Glutamatergic neuron (in vitro differentiated cells): ENCODE data around the gene CCNL2. TPM values are rescaled to one million over a fixed set of nuclear protein-coding genes. Genes with fewer than 3 reads are reported as not detected.

Source experiments
- DNase-seq: peaks from one replicate; pipeline ENCODE4 v3.0.0; 2022
- H3K27ac Mint-ChIP-seq: one replicate; pipeline ENCODE4 v1.8.0; 2020; ENCODE audit warnings: mild to moderate bottlenecking, mixed read lengths, inconsistent platforms; ENCODE audit not compliant: unreplicated experiment
- H3K27me3 Mint-ChIP-seq: one replicate; pipeline ENCODE4 v1.8.0; 2020; ENCODE audit warnings: mild to moderate bottlenecking, moderate library complexity, mixed read lengths, inconsistent platforms; ENCODE audit not compliant: unreplicated experiment
- H3K36me3 Mint-ChIP-seq: one replicate; pipeline ENCODE4 v1.8.0; 2020; ENCODE audit warnings: mild to moderate bottlenecking, mixed read lengths, inconsistent platforms; ENCODE audit not compliant: unreplicated experiment
- H3K4me1 Mint-ChIP-seq: one replicate; pipeline ENCODE4 v1.8.0; 2020; ENCODE audit warnings: mild to moderate bottlenecking, low read depth, mixed read lengths, inconsistent platforms; ENCODE audit not compliant: unreplicated experiment
- H3K4me3 Mint-ChIP-seq: one replicate; pipeline ENCODE4 v1.8.0; 2020; ENCODE audit warnings: mild to moderate bottlenecking, mixed read lengths, inconsistent platforms; ENCODE audit not compliant: unreplicated experiment
- H3K9me3 Mint-ChIP-seq: one replicate; pipeline ENCODE4 v1.8.0; 2020; ENCODE audit warnings: mild to moderate bottlenecking, moderate library complexity, mixed read lengths, inconsistent platforms; ENCODE audit not compliant: unreplicated experiment
- CTCF ChIP-seq: fragments of 200-600 bp; sonication (generic); IDR thresholded peaks from one replicate; pipeline ENCODE4 v1.5.0; 2021; ENCODE audit not compliant: partially characterized antibody, unreplicated experiment
- total RNA-seq: library from RNA; stranded (reverse); fragmentation: NEBNext Ultra II Directional; extraction: Animal tissue kit (Norgen Biotek cat#: 25700); gene quantifications from one replicate; pipeline ENCODE4 v1.2.1, GENCODE V29; 2021; ENCODE audit not compliant: unreplicated experiment

Gene CCNL2
- total RNA-seq, 1 donor from 2014 or later: 394 TPM

DNA sequence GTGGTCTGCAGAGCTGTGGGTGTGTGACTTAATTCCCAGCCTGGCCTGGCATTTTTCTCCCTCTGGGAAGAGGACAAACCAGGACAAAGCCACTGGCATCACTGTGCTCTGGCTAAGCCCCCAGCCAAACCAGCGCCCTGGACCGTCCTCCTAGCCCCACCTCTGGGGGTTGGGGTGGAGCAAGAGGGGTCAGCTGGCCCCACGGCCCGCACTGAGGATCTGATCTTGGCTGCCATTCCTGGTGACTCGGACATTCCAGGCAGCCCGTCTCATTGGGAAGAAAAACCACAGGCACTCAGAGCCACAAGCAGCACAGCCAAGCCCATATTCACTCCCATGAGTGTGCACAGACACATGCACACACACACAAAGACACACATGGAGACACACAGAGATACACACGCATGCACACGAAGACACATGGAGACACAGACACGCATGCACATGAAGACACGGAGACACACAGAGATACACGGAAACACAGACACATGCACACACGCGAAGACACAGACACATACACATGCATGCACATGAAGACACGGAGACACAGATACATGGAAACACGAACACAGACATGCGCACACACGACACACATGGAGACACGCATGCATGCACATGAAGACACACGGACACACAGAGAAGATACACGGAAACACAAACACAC, 38.5 kb downstream of the CCNL2 start:
- TF ChIP-seq CTCF: no peak
- Mint-ChIP-seq H3K4me1 (peaks cover 11% of the 10 kb centered on the region), H3K9me3 (peaks cover 2% of the 10 kb centered on the region), H3K27me3 (peaks cover 8% of the 10 kb centered on the region), H3K4me3 (peak overlapping the region; percentile 4), H3K36me3 (no peaks in the 10 kb centered on the region), H3K27ac (no peak overlapping the region)
- DNase-seq: peak; percentile 22

DNA sequence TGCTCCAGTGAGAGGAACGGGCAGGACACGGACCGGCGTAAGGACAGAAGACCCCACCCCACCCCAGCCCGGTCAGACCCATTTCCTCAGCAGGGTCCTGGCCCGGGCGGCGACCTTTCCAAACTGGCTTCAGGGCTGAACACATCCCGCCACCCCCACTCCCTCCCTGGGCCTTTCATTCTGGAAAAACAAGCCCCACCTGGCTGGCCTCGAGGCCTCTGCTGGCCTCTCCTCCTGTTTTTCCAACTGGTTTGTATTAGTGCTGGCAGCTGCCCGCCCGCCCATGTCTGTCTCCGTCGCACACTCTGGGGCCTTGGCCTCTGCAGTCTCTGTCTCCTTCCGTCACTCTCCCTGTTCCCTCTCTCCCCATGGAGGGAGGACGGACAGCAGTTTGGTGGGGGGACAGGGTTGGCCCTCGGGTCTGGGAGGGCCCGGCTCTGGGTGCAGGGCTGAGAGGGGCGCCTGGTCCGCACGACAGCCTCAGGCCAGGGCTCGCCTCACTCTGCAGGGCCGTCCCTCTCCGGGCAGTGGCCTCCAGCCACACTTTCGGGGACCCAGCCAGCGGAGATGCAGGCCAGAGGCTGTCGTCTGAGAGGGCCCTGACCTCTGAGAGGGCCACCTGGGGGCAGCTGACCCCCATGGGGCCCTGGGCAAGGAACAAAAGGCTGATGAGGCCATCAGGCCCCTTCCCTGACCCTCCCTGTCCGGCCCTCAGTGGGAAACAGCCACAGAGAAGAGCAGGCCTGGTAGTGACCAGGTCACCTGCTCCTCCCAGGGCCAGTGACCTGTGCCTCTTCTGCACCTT, 39.3 kb downstream of the CCNL2 start:
- no peak overlapping the region for H3K4me3 Mint-ChIP-seq
- peaks cover 11% of the 10 kb centered on the region for H3K4me1 Mint-ChIP-seq
- H3K36me3 Mint-ChIP-seq: no peaks in the 10 kb centered on the region
- H3K9me3 Mint-ChIP-seq: peaks cover 2% of the 10 kb centered on the region
- DNase-seq: peak; percentile 29
- peaks cover 8% of the 10 kb centered on the region for H3K27me3 Mint-ChIP-seq
- no peak overlapping the region for H3K27ac Mint-ChIP-seq
- TF ChIP-seq CTCF: no peak

DNA sequence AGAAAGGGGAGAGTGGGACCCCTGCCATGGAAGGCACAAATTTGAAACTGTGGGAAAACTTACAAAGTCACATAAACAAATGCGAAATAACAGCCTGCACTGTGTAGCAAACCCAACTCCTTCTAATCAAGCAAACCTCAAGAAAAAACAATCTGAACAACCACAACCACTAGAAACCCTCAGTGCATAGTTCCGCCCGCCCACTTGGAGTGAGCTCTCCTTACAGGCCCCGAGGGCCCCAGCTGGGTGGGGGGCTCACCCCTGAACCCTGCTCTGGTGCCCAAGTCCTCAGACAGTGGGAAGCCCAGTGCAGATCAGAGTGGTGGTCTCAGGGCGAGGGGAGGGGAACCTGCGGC, 39.8 kb downstream of the CCNL2 start:
- H3K4me3 Mint-ChIP-seq: peak overlapping the region; percentile 25
- H3K4me1 Mint-ChIP-seq: peaks cover 11% of the 10 kb centered on the region
- DNase-seq: no peak
- TF ChIP-seq CTCF: no peak
- H3K27me3 Mint-ChIP-seq: peaks cover 8% of the 10 kb centered on the region
- no peaks in the 10 kb centered on the region for H3K36me3 Mint-ChIP-seq
- H3K9me3 Mint-ChIP-seq: peaks cover 2% of the 10 kb centered on the region
- no peak overlapping the region for H3K27ac Mint-ChIP-seq

DNA sequence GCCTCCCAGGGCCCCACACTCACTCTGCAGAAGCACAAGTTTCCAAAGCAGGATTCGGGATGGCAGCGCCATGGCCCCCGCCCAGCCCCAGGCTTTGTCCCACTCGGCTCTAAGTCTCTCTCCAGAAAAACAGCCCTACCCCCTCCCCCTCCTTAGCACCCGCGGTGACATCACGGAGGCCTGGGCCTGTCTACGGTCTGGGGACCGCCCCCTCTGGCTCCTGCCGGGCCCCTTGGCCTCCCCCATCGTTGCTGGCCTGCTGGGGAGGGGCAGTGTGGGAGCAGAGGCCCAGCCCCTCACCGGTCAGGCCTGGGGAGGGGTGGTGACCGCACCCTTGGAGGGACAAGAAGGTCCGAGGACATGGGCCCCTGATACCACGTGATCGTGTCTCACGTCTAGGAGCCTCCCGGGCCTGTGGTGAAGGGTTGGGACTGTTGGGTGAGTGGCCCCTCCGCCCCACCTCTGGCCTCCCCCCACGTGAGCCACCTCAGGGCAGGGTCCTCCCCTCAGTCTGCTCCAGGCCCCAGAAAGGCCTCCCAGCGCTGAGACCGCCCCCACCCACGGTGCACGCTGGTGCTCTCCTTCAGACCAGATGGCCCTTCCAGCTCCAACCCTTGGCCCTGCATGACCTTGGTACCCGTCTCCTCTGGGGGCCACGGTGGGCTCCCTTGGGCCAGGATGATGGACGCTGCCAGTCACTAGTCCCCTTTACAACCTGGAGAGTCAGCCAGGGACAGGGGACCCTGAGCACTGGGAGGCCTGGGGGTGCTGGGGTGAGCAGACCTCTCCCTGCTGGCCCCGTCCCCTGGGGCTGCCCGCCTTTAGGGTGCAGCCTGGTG, 40.5 kb downstream of the CCNL2 start, which contains the start of gene MXRA8:
TSS of gene MXRA8 (minus strand) at position 123 of the 839 bp plus-strand sequence. CDS start at position 72, 51 bp downstream.
- no peak for TF ChIP-seq CTCF
- Mint-ChIP-seq H3K4me1 (peaks cover 11% of the 10 kb centered on the region), H3K27ac (no peak within 1 kb of the TSS), H3K9me3 (peaks cover 2% of the 10 kb centered on the region), H3K4me3 (peak within 1 kb of the TSS; percentile 25), H3K36me3 (no peaks in the 10 kb centered on the region), H3K27me3 (peaks cover 8% of the 10 kb centered on the region)
- DNase-seq: peak; percentile 22
